ENCODE data around the gene PNPLA5. TPM values are rescaled to one million over a fixed set of nuclear protein-coding genes. Genes with fewer than 3 reads are reported as not detected.
A peak's percentile ranks its signal among the peaks of the same experiment; 100 is the strongest.

Gene PNPLA5
- total and polyA plus RNA-seq, 9 of the 15 experiments (the other 6 are each of a cell fraction or from before 2014, with no cell fraction given), result not detected

DNA sequence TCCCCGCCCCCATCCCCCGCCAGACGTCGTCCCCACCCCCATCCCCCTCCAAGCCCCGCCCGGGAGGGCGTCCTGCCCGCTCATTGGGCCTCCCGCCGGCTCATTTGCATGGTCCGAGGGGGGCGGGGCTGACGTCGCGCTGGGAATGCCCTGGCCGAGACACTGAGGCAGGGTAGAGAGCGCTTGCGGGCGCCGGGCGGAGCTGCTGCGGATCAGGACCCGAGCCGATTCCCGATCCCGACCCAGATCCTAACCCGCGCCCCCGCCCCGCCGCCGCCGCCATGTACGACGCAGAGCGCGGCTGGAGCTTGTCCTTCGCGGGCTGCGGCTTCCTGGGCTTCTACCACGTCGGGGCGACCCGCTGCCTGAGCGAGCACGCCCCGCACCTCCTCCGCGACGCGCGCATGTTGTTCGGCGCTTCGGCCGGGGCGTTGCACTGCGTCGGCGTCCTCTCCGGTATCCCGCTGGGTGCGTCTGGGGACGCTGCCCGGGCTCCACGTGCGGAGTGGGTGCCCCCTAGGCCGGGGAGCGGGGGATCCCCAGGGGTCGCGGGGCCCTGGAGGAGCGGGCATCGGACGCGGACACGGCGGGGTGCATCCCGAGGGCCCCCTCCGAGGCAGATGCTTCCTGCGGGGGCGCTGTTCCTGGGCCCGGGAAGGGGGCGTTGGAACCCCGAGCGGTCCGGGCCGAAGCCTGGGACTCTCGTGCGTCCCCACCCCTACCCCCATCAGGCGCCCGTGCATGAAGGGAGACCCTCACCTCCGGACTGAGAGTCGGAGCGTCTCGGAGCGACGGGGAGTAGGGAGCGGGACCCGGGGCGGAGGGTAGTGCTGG is 32.0 kb upstream of the PNPLA5 start, which contains the start of gene PNPLA3 (continued):
- no peak for TF ChIP-seq KLF1 (tag; IDR thresholded peaks at IDR 0.05)
- TF ChIP-seq SPI1 (IDR thresholded peaks at IDR 0.05; ENCODE audit: borderline replicate concordance, low read depth, low read length), result no peak
- TF ChIP-seq GABPB1 (CRISPR knock-in tag; IDR thresholded peaks at IDR 0.05), result peak; percentile 38; the same call in 1 of the 2 replicates
- TF ChIP-seq, protein P1, sequence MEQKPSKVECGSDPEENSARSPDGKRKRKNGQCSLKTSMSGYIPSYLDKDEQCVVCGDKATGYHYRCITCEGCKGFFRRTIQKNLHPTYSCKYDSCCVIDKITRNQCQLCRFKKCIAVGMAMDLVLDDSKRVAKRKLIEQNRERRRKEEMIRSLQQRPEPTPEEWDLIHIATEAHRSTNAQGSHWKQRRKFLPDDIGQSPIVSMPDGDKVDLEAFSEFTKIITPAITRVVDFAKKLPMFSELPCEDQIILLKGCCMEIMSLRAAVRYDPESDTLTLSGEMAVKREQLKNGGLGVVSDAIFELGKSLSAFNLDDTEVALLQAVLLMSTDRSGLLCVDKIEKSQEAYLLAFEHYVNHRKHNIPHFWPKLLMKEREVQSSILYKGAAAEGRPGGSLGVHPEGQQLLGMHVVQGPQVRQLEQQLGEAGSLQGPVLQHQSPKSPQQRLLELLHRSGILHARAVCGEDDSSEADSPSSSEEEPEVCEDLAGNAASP (IDR thresholded peaks at IDR 0.05), result no peak
- peak; percentile 55 for TF ChIP-seq CXXC5 (CRISPR knock-in tag; IDR thresholded peaks at IDR 0.05)
- TF ChIP-seq TGIF2 (CRISPR knock-in tag; IDR thresholded peaks at IDR 0.05), result no peak
- TF ChIP-seq, protein P2, sequence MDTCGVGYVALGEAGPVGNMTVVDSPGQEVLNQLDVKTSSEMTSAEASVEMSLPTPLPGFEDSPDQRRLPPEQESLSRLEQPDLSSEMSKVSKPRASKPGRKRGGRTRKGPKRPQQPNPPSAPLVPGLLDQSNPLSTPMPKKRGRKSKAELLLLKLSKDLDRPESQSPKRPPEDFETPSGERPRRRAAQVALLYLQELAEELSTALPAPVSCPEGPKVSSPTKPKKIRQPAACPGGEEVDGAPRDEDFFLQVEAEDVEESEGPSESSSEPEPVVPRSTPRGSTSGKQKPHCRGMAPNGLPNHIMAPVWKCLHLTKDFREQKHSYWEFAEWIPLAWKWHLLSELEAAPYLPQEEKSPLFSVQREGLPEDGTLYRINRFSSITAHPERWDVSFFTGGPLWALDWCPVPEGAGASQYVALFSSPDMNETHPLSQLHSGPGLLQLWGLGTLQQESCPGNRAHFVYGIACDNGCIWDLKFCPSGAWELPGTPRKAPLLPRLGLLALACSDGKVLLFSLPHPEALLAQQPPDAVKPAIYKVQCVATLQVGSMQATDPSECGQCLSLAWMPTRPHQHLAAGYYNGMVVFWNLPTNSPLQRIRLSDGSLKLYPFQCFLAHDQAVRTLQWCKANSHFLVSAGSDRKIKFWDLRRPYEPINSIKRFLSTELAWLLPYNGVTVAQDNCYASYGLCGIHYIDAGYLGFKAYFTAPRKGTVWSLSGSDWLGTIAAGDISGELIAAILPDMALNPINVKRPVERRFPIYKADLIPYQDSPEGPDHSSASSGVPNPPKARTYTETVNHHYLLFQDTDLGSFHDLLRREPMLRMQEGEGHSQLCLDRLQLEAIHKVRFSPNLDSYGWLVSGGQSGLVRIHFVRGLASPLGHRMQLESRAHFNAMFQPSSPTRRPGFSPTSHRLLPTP (IDR thresholded peaks at IDR 0.05; ENCODE audit: borderline replicate concordance, extremely low read depth, insufficient read length), result no peak
- no peak for TF ChIP-seq BHLHE40 (IDR thresholded peaks at IDR 0.05; ENCODE audit: low read length)
- no peak for TF ChIP-seq HNRNPUL1 (IDR thresholded peaks at IDR 0.05; ENCODE audit: low read length)
- TF ChIP-seq EP400 (IDR thresholded peaks at IDR 0.05), result no peak
- no peak for TF ChIP-seq SMARCC2 (IDR thresholded peaks at IDR 0.05; ENCODE audit: low read depth)
- TF ChIP-seq, protein P3, sequence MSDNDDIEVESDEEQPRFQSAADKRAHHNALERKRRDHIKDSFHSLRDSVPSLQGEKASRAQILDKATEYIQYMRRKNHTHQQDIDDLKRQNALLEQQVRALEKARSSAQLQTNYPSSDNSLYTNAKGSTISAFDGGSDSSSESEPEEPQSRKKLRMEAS (CRISPR knock-in tag; IDR thresholded peaks at IDR 0.05), result peak; percentile 62; the same call in 1 of the 2 replicates
- no peak for TF ChIP-seq ZNF695 (CRISPR knock-in tag; IDR thresholded peaks at IDR 0.05)
- TF ChIP-seq U2AF2 (optimal IDR thresholded peaks at IDR 0.05; ENCODE audit: low read depth, low read length), result no peak
- TF ChIP-seq, protein P4, sequence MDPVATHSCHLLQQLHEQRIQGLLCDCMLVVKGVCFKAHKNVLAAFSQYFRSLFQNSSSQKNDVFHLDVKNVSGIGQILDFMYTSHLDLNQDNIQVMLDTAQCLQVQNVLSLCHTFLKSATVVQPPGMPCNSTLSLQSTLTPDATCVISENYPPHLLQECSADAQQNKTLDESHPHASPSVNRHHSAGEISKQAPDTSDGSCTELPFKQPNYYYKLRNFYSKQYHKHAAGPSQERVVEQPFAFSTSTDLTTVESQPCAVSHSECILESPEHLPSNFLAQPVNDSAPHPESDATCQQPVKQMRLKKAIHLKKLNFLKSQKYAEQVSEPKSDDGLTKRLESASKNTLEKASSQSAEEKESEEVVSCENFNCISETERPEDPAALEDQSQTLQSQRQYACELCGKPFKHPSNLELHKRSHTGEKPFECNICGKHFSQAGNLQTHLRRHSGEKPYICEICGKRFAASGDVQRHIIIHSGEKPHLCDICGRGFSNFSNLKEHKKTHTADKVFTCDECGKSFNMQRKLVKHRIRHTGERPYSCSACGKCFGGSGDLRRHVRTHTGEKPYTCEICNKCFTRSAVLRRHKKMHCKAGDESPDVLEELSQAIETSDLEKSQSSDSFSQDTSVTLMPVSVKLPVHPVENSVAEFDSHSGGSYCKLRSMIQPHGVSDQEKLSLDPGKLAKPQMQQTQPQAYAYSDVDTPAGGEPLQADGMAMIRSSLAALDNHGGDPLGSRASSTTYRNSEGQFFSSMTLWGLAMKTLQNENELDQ (CRISPR knock-in tag; IDR thresholded peaks at IDR 0.05; ENCODE audit: borderline replicate concordance), result no peak
- TF ChIP-seq, protein P5, sequence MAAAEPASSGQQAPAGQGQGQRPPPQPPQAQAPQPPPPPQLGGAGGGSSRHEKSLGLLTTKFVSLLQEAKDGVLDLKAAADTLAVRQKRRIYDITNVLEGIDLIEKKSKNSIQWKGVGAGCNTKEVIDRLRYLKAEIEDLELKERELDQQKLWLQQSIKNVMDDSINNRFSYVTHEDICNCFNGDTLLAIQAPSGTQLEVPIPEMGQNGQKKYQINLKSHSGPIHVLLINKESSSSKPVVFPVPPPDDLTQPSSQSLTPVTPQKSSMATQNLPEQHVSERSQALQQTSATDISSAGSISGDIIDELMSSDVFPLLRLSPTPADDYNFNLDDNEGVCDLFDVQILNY (CRISPR knock-in tag; IDR thresholded peaks at IDR 0.05), result no peak
- TF ChIP-seq, protein P6, sequence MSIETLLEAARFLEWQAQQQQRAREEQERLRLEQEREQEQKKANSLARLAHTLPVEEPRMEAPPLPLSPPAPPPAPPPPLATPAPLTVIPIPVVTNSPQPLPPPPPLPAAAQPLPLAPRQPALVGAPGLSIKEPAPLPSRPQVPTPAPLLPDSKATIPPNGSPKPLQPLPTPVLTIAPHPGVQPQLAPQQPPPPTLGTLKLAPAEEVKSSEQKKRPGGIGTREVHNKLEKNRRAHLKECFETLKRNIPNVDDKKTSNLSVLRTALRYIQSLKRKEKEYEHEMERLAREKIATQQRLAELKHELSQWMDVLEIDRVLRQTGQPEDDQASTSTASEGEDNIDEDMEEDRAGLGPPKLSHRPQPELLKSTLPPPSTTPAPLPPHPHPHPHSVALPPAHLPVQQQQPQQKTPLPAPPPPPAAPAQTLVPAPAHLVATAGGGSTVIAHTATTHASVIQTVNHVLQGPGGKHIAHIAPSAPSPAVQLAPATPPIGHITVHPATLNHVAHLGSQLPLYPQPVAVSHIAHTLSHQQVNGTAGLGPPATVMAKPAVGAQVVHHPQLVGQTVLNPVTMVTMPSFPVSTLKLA (conservative IDR thresholded peaks at IDR 0.05), result peak in 1 of 2 experiments; percentile 62; a peak in 1 of 4 replicates
